GM10847 (cell line): ENCODE results near the gene FOXP4.
A peak's percentile ranks its signal among the peaks of the same experiment; 100 is the strongest.

ENCODE experiments used
- POLR2A ChIP-seq: IDR thresholded peaks from 2 replicates; pipeline ENCODE4 v1.6.1; 2011; ENCODE audit not compliant: insufficient read length; ENCODE audit errors: extremely low read depth

Gene FOXP4, protein sequence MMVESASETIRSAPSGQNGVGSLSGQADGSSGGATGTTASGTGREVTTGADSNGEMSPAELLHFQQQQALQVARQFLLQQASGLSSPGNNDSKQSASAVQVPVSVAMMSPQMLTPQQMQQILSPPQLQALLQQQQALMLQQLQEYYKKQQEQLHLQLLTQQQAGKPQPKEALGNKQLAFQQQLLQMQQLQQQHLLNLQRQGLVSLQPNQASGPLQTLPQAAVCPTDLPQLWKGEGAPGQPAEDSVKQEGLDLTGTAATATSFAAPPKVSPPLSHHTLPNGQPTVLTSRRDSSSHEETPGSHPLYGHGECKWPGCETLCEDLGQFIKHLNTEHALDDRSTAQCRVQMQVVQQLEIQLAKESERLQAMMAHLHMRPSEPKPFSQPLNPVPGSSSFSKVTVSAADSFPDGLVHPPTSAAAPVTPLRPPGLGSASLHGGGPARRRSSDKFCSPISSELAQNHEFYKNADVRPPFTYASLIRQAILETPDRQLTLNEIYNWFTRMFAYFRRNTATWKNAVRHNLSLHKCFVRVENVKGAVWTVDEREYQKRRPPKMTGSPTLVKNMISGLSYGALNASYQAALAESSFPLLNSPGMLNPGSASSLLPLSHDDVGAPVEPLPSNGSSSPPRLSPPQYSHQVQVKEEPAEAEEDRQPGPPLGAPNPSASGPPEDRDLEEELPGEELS

GRCh38 chr6:41545703-41546474 lies at the start of gene FOXP4:
Gene FOXP4, plus strand, starts transcription at chr6:41546381. Its CDS starts 19,380 bp downstream, at chr6:41565761.
- peak; percentile 37 for TF ChIP-seq POLR2A

DNA sequence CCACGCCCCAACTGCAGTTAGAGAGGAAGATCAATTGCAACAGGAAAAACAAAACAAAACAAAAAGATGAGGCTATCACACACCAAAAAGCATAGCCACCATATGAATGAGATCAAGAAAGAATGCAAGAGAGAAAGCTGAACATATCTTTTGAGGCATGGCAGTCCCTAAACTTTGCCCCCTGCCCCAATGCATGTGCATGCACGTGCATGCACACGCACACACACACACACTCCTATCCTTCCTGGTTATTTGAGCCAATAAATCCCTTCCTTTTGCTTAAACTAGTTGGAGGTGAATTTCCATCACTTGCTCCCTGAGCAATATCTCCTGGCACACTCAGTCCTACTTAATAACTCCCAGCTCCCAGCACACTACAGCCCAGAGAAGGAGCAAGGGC lies 48.6 kb upstream of the FOXP4 start:
- no peak for TF ChIP-seq POLR2A

DNA sequence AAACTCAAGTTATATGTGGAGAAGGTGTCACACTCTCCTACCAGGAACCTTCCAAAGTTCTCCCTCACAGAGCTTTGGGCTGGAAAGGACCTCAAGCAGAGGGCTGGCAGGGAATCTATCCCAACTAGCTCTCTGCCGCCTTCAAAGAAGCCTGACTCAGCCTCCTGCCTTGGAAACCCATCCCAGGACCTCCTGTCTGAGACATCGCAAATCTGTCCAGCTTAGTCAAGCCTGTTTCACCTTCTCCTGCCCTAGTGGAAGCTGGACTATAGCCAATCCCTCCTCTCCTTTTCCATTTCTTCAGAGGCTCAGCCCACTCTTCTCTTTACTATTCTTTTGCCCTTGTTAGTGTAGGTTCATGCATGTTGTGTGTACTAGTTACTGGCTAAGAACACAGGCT lies 48.2 kb upstream of the FOXP4 start:
- TF ChIP-seq POLR2A = no peak

GRCh38 chr6:41498968-41499599 lies 47.1 kb upstream of the FOXP4 start:
- TF ChIP-seq POLR2A = no peak

DNA sequence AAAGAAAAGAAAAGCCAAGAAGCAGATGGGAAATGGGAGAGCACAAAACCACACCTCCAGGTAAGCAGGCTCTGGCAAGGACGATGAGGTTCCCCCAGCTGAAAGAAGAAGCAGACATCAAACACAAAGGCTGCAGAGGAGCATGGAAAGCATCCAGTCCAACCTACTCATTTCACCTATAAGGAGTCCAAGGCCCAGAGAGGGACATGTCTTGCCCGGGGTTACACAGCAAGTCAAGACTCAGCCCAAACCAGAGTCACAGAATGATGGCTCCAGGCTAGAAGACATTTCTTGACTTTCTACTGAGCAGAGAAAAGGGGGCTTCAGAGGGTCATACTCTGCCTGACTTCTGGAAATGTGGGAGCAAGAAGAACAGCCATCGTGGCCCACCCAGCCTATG lies 45.6 kb upstream of the FOXP4 start:
- TF ChIP-seq POLR2A = no peak

DNA sequence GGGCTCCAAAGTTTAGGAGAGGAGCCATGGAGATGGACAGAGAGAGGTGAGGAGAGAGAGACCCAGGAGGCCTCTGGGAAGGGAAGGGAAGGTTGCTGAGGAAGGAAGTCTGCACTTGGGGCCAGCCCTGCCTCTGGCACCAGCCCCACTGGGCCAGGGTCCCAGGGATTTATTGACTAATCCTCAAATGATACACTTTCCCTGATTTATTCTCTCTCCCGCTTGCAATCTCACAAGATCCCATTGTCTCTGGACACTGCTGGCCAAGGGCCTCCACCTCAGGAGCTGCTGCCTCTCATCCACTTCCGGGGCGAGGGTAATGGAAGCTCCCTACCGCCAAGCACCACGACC lies 43.6 kb upstream of the FOXP4 start:
- TF ChIP-seq POLR2A = no peak

DNA sequence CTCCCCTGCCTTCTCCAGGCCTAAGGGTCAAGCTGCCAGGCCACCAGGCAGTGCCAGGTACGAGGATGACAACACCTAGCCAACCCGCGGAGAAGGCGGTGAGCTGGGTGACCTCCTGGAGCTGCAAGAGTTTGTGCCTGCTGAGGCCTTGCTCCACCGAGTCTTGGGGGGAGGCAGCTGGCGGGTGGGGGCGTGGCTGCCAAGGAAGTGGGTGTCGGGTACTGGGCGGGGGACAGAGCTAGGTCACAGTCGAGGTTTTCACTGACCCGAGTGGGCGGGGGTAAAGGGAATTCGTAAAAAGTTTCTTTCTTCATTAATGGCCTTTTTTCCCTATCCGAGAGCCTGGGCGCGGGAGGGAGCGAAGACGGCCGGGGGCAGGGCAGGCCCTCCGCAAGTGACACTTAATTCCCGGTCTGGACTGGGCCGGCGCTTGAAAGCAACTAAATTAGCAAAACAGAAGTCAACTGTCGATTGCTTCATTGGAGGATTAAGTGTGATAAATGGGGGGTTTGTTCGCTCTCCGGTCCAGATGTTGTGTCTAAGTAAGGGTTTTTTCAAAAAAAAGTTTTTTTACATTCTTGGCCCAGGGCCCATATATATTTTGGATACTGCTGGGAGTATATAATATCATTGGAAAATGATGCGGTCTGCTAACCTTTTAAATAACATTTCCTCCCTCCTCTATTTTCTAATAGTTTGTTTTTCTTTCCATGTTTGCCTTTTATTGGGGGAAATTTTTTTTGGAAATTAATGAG lies 43.1 kb upstream of the FOXP4 start:
- no peak for TF ChIP-seq POLR2A

DNA sequence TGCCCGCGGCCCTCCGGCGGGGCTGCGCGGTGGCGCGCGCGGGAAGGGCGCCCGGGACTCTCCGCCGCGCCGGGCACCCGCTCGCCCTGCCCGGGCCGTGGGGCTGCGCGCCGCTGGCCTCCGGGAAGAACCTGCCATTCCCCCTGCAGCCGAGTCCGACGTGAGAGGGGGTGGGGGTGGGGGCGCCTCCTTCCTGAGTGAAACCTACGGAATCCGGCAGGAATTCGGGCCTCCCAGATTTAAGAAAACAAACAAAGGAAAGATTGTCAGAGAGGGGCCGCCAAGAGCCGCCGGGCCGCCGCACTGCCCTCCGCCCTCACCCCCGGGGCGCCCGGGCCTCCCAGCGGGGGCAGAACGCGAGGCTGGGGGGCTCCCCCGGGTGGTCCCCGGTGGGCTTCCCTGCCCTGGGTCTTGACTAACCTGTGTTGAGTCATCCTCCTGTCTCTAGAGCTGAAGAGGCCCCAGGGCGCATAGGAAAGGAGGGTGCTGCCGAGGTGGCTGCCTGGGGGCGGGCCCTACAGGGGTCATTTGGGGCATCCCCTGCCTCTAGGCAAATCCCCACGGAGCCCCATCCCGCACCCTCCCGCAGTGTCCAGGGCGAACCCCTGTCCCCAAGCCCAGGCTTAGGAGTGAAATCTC lies 42.2 kb upstream of the FOXP4 start:
- no peak for TF ChIP-seq POLR2A

GRCh38 chr6:41504466-41505121 lies 41.6 kb upstream of the FOXP4 start:
- TF ChIP-seq POLR2A = no peak

- no peak for TF ChIP-seq POLR2A
These were observed 40.8 kb upstream of the FOXP4 start for GRCh38 chr6:41505122-41506049.

- no peak for TF ChIP-seq POLR2A
These were observed 37.7 kb upstream of the FOXP4 start for GRCh38 chr6:41508479-41508878.

DNA sequence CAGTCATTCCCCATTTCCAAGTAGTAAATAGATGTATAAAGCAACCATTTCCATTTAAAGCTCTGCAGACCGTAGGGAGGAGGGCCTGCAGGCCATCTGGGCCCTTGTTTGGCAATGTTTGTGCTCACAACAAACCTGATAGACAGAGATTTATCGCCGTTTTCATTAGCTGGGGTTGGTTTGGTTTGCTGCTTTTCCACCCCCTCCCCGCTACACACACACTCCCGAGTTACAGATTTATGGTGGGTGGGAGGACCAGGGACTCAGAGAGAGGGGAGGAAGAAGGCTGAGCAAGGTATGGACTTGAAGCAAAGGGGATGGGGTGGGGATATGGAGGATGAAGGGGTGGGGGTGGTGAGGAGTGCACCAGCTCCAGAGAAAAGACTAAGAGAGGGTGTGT lies 36.6 kb upstream of the FOXP4 start:
- TF ChIP-seq POLR2A = no peak
